ENCODE results near the gene DNAJB9. TPM values are rescaled to one million over a fixed set of nuclear protein-coding genes. Genes with fewer than 3 reads are reported as not detected.

DNAJB9 gene
- total RNA-seq, 1 experiment from 2014 or later: 22.0 TPM

- Mint-ChIP-seq H3K4me3 (ENCODE audit: unreplicated experiment) (no peak overlapping the region), H3K36me3 (ENCODE audit: insufficient read depth, unreplicated experiment) (no peaks in the 10 kb centered on the region), H3K27me3 (ENCODE audit: insufficient read depth, unreplicated experiment) (no peaks in the 10 kb centered on the region), H3K27ac (ENCODE audit: unreplicated experiment) (no peak overlapping the region), H3K9me3 (ENCODE audit: unreplicated experiment) (peaks cover 15% of the 10 kb centered on the region), H3K4me1 (ENCODE audit: low read depth, unreplicated experiment) (peaks cover 19% of the 10 kb centered on the region)
- intact Hi-C loops (cut with micrococcal nuclease; ENCODE audit: unreplicated experiment): loop anchor here (2.0 kb wide), 2 partner anchors 20 to 68 kb away; no protein-coding TSS in a partner anchor
- Histone ChIP-seq H3K4me3 (ENCODE audit: low read depth, low read length) (no peak overlapping the region), H3K4me1 (peaks cover 20% of the 10 kb centered on the region), H3K36me3 (ENCODE audit: control insufficient read depth, insufficient read depth, low read length) (no peaks in the 10 kb centered on the region), H3K9me3 (no peaks in the 10 kb centered on the region), H3K27me3 (replicated peaks; ENCODE audit: control insufficient read depth, insufficient read depth, low read length) (no peaks in the 10 kb centered on the region)
- ChIA-PET CTCF (interaction anchor here (1.0 to 1.1 kb wide), 3 partner anchors 11 to 68 kb away, joined by 3 to 5 read pairs (median 3); no protein-coding TSS in a partner anchor), POLR2A (no interaction called here)
- DNase-seq: peak; percentile 61 to 69
- TF ChIP-seq, protein P1, sequence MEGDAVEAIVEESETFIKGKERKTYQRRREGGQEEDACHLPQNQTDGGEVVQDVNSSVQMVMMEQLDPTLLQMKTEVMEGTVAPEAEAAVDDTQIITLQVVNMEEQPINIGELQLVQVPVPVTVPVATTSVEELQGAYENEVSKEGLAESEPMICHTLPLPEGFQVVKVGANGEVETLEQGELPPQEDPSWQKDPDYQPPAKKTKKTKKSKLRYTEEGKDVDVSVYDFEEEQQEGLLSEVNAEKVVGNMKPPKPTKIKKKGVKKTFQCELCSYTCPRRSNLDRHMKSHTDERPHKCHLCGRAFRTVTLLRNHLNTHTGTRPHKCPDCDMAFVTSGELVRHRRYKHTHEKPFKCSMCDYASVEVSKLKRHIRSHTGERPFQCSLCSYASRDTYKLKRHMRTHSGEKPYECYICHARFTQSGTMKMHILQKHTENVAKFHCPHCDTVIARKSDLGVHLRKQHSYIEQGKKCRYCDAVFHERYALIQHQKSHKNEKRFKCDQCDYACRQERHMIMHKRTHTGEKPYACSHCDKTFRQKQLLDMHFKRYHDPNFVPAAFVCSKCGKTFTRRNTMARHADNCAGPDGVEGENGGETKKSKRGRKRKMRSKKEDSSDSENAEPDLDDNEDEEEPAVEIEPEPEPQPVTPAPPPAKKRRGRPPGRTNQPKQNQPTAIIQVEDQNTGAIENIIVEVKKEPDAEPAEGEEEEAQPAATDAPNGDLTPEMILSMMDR (IDR thresholded peaks at IDR 0.05; ENCODE audit: insufficient read depth in 1 of 2, low read depth in 1 of 2, low read length in 1 of 2, severe bottlenecking in 1 of 2, unreplicated experiment in 1 of 2): peak; percentile 45 to 71
- no TSS peak for BruUV-seq (replicated peaks)
Measured at GRCh38 chr7:108592646-108593201, 23.1 kb downstream of the DNAJB9 start.

GRCh38 chr7:108596560-108596959 is 26.9 kb downstream of the DNAJB9 start:
- Histone ChIP-seq H3K36me3 (ENCODE audit: control insufficient read depth, insufficient read depth, low read length) (no peaks in the 10 kb centered on the region), H3K4me1 (0 out of 2 replicates have a peak, but pooled peaks cover 5% of the 10 kb centered on the region), H3K4me3 (ENCODE audit: low read depth, low read length) (no peak overlapping the region), H3K27me3 (replicated peaks; ENCODE audit: control insufficient read depth, insufficient read depth, low read length) (no peaks in the 10 kb centered on the region), H3K9me3 (no peaks in the 10 kb centered on the region)
- H3K4me3 Mint-ChIP-seq (ENCODE audit: unreplicated experiment): no peak overlapping the region
- H3K27me3 Mint-ChIP-seq (ENCODE audit: insufficient read depth, unreplicated experiment): no peaks in the 10 kb centered on the region
- POLR2A ChIA-PET: no interaction called here
- no peaks in the 10 kb centered on the region for H3K36me3 Mint-ChIP-seq (ENCODE audit: insufficient read depth, unreplicated experiment)
- intact Hi-C loops (cut with micrococcal nuclease; ENCODE audit: unreplicated experiment): no loop called here
- H3K4me1 Mint-ChIP-seq (ENCODE audit: low read depth, unreplicated experiment): peaks cover 7% of the 10 kb centered on the region
- CTCF ChIA-PET: no interaction called here
- TF ChIP-seq, protein P1 (IDR thresholded peaks at IDR 0.05; ENCODE audit: insufficient read depth in 1 of 2, low read depth in 1 of 2, low read length in 1 of 2, severe bottlenecking in 1 of 2, unreplicated experiment in 1 of 2): no peak
- peaks cover 5% of the 10 kb centered on the region for H3K9me3 Mint-ChIP-seq (ENCODE audit: unreplicated experiment)
- no peak overlapping the region for H3K27ac Mint-ChIP-seq (ENCODE audit: unreplicated experiment)
- DNase-seq: no peak
- no TSS peak for BruUV-seq (replicated peaks)

DNA sequence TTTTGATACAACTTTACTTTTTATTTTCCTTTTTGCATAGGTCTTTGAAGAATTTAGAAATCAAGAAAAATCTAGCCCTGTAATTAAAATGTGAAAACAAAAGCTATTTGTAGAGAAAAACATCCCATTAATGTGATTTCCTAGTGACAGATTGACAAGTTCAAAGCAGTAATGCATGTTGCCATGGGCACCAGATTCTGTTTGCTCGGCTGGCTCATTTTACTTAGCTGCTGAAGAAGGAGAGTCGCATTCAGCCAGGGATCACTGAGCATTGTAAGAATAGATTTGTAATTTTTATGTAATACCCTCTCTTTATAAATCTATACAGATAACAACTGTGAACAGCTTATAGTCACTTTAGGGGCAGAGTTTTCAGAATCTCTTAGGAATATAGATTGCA is 28.5 kb downstream of the DNAJB9 start:
- no peaks in the 10 kb centered on the region for H3K9me3 Mint-ChIP-seq (ENCODE audit: unreplicated experiment)
- no peak for DNase-seq
- no peaks in the 10 kb centered on the region for H3K36me3 ChIP-seq (ENCODE audit: control insufficient read depth, insufficient read depth, low read length)
- H3K9me3 ChIP-seq: no peaks in the 10 kb centered on the region
- peaks cover 2% of the 10 kb centered on the region for H3K4me1 Mint-ChIP-seq (ENCODE audit: low read depth, unreplicated experiment)
- H3K36me3 Mint-ChIP-seq (ENCODE audit: insufficient read depth, unreplicated experiment): no peaks in the 10 kb centered on the region
- no peak overlapping the region for H3K4me3 ChIP-seq (ENCODE audit: low read depth, low read length)
- CTCF ChIA-PET: no interaction called here
- intact Hi-C loops (cut with micrococcal nuclease; ENCODE audit: unreplicated experiment): no loop called here
- H3K4me1 ChIP-seq: no peaks in the 10 kb centered on the region
- no peaks in the 10 kb centered on the region for H3K27me3 Mint-ChIP-seq (ENCODE audit: insufficient read depth, unreplicated experiment)
- POLR2A ChIA-PET: no interaction called here
- TF ChIP-seq, protein P1 (IDR thresholded peaks at IDR 0.05; ENCODE audit: insufficient read depth in 1 of 2, low read depth in 1 of 2, low read length in 1 of 2, severe bottlenecking in 1 of 2, unreplicated experiment in 1 of 2): no peak
- H3K27me3 ChIP-seq (replicated peaks; ENCODE audit: control insufficient read depth, insufficient read depth, low read length): no peaks in the 10 kb centered on the region
- BruUV-seq (replicated peaks): no TSS peak
- H3K27ac Mint-ChIP-seq (ENCODE audit: unreplicated experiment): no peak overlapping the region
- no peak overlapping the region for H3K4me3 Mint-ChIP-seq (ENCODE audit: unreplicated experiment)
